ENCODE results near the gene MYF6.

The MYF6 gene

GRCh38 chr12:80708259-80708974 lies 983 bp downstream of the MYF6 start:
- DNase-seq: no peak

- no peak for DNase-seq
These were observed 1.5 kb downstream of the MYF6 start for GRCh38 chr12:80708975-80709328.

GRCh38 chr12:80709811-80710726 lies 2.6 kb downstream of the MYF6 start:
- DNase-seq: no peak

- DNase-seq: no peak
These were observed 3.5 kb downstream of the MYF6 start for GRCh38 chr12:80710727-80711449.

- no peak for DNase-seq
These were observed 4.4 kb downstream of the MYF6 start for GRCh38 chr12:80711866-80712265.

GRCh38 chr12:80712866-80713265 lies 5.4 kb downstream of the MYF6 start:
- DNase-seq: no peak

GRCh38 chr12:80713419-80713818 lies 6.0 kb downstream of the MYF6 start:
- no peak for DNase-seq

GRCh38 chr12:80714055-80714454 lies 6.6 kb downstream of the MYF6 start:
- no peak for DNase-seq

- DNase-seq: no peak
These were observed 7.4 kb downstream of the MYF6 start for GRCh38 chr12:80714846-80715245.

- no peak for DNase-seq
These were observed 8.3 kb downstream of the MYF6 start for GRCh38 chr12:80715713-80716249.

GRCh38 chr12:80716696-80717469 lies 9.4 kb downstream of the MYF6 start, which contains the start of gene MYF5:
Gene MYF5, plus strand, starts transcription at chr12:80716912. Its CDS starts 152 bp downstream, at chr12:80717064.
- DNase-seq: no peak

- no peak for DNase-seq
These were observed 10.4 kb downstream of the MYF6 start for GRCh38 chr12:80717856-80718255.

GRCh38 chr12:80720516-80720915 lies 13.1 kb downstream of the MYF6 start:
- no peak for DNase-seq

- no peak for DNase-seq
These were observed 13.9 kb downstream of the MYF6 start for GRCh38 chr12:80721326-80721725.

- no peak for DNase-seq
These were observed 38.5 kb downstream of the MYF6 start for GRCh38 chr12:80745851-80746505.

- no peak for DNase-seq
These were observed 40.4 kb downstream of the MYF6 start for GRCh38 chr12:80747800-80748199.

- DNase-seq: no peak
These were observed 42.0 kb downstream of the MYF6 start for GRCh38 chr12:80749456-80749855.

GRCh38 chr12:80752464-80752863 lies 45.0 kb downstream of the MYF6 start:
- no peak for DNase-seq

- DNase-seq: no peak
These were observed 46.8 kb downstream of the MYF6 start for GRCh38 chr12:80754274-80754673.

GRCh38 chr12:80756875-80757274 lies 49.4 kb downstream of the MYF6 start:
- no peak for DNase-seq

Measured in CD4-positive, alpha-beta T cell treated with Interleukin-6 for 4 hours (primary cell).